Loucy (cell line): ENCODE results near the gene FABP7.

Source experiments
- CTCF ChIP-seq: fragments of 200-600 bp; sonication (generic); conservative IDR thresholded peaks from 2 replicates; pipeline ENCODE4 v1.5.1; 2014; ENCODE audit warnings: mild to moderate bottlenecking, antibody characterized with exemption, low read length
- EZH2phosphoT487 ChIP-seq: fragments of 200-600 bp; IDR thresholded peaks from 2 replicates; pipeline ENCODE4 v1.6.1; 2018; ENCODE audit warnings: antibody characterized with exemption, mild to moderate bottlenecking, moderate library complexity, borderline replicate concordance

- TF ChIP-seq CTCF (no peak), EZH2phosphoT487 (no peak)
These were observed 19.7 kb downstream of the FABP7 start for GRCh38 chr6:122799140-122799745.
